IPS-18c (cell line): ENCODE results near the gene CDH11.

ENCODE experiments used
- H3K4me3 ChIP-seq: 2 replicates; pipeline ENCODE4 v1.7.0; 2013; ENCODE audit warnings: low read depth, mild to moderate bottlenecking, low read length, moderate library complexity; ENCODE audit not compliant: insufficient read depth
- H3K9me3 ChIP-seq: one replicate; pipeline ENCODE4 v1.6.1; 2013; ENCODE audit warnings: mild to moderate bottlenecking, low read length, moderate library complexity; ENCODE audit not compliant: control insufficient read depth, insufficient read depth

The CDH11 gene, protein sequence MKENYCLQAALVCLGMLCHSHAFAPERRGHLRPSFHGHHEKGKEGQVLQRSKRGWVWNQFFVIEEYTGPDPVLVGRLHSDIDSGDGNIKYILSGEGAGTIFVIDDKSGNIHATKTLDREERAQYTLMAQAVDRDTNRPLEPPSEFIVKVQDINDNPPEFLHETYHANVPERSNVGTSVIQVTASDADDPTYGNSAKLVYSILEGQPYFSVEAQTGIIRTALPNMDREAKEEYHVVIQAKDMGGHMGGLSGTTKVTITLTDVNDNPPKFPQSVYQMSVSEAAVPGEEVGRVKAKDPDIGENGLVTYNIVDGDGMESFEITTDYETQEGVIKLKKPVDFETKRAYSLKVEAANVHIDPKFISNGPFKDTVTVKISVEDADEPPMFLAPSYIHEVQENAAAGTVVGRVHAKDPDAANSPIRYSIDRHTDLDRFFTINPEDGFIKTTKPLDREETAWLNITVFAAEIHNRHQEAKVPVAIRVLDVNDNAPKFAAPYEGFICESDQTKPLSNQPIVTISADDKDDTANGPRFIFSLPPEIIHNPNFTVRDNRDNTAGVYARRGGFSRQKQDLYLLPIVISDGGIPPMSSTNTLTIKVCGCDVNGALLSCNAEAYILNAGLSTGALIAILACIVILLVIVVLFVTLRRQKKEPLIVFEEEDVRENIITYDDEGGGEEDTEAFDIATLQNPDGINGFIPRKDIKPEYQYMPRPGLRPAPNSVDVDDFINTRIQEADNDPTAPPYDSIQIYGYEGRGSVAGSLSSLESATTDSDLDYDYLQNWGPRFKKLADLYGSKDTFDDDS

DNA sequence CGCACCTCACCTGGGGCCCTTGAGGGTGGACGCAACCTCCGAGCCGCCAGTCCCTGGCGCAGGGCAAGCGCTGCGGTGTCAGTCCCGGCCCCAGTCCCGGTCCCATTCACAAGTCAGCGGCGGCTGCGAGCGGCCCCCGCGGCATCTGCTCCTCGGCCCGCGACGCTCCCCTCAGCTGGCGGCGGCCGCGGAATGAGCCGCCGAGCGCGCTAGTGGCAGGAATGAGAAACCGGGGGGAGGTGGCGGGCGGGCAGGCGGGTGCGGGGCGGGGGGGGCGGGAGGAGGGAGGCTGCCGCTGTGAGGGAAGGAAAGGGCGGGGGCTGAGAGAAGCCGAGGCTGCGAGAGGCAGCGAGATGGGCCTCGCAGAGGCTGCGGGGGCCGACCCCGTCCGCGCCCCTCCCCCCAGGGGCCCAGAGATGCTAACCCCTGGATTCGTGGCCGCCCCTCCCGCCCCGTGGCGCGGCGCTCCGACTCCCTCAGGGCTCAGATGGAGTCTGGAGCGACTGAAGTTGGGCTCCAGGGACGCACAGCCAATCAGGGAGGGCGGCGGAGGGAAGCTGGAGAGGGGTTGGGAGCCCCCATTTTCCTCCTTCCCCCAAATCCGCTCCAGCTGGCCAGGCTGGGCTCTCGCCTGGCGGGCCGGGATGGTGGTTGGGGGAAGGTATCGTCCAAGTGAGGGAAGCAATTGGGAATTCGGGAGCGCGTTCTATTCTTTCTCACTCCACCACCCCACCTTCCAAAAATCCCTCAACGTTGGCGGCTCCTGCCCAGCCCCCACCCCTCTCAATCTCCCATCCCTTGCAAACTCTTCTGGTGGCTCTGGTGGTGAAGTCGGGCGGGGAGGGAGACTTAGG, at the start of gene CDH11:
CDH11 (minus strand) TSS at position 194 of the 854 bp plus-strand sequence. CDS start 117,194 bp downstream, outside the sequence.
- H3K4me3 ChIP-seq: peak within 1 kb of the TSS; percentile 72
- H3K9me3 ChIP-seq: no peaks in the 10 kb centered on the region

GRCh38 chr16:65154321-65154720, 32.5 kb upstream of the CDH11 start:
- Histone ChIP-seq H3K9me3 (no peaks in the 10 kb centered on the region), H3K4me3 (no peak overlapping the region)

DNA sequence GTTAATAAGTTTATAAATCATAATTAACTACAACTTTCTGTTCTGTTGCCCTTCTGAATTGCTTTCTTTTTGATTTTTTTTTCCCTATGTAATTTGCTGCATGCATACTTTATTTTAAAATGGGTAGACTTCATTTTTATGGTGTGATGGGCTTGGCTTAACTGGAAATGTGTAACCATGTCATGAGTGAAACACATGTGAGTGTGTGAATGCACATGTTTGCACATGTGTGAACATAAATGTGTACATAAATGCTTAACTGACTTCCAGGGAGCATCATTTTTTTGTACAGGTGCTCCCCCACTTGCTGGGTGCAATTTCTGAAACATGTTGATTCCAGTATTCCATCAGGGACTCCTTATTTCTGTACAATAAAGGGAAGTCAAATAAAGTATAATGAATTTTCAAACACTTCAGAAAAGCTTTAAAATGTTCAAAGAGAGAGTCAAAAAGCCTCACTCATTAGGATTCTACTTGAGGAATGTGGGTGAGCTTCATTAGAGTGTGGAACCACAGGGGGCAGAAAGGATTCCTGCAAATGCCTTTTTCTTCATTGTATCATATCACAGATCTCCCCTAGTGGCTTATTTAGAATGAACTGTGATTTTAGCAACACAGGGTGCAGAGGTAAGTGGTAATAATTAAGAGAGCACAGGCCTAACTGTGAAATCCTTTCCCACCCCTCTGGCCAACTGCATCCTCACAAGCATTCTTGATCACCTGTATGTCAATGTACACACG, 31.7 kb upstream of the CDH11 start:
- H3K4me3 ChIP-seq: no peak overlapping the region
- no peaks in the 10 kb centered on the region for H3K9me3 ChIP-seq

DNA sequence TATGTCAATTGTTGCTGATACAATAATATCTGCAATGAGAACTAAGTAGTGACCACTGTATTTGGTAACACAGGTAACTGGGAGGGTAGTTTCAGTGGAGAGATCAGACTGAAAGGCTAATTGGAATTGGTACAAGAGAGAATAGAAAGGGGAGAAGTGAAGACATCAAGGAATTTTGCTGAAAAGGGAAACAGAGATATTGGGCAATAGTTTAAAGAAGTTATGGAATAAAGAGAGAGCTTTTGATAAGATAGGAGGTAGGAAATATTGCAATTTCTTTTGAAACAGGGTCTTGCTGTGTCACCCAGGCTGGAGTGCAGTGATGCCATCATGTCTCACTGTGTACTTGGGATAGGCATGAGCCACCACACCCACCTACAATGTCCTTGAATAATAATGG, 26.9 kb upstream of the CDH11 start:
- H3K4me3 ChIP-seq: no peak overlapping the region
- H3K9me3 ChIP-seq: no peaks in the 10 kb centered on the region

DNA sequence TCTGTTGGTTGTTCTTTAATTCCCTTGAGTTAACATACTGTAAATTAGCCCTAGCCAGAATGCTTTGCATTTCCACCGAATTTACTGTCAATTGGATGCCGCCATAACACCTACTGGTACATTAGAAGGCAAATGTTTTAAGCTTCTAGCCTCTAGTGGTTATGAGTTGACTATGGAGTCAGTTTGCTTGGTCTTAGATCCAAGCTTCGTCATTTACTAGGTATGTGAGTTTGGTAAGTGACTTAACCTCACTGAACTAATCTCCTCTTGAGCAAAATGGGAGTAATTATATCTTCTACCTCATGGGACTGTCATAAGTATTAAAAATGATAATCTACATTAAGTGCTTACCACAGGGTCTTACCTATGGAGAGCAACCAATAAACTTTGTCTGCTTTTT, 20.4 kb upstream of the CDH11 start:
- Histone ChIP-seq H3K9me3 (no peaks in the 10 kb centered on the region), H3K4me3 (no peak overlapping the region)

DNA sequence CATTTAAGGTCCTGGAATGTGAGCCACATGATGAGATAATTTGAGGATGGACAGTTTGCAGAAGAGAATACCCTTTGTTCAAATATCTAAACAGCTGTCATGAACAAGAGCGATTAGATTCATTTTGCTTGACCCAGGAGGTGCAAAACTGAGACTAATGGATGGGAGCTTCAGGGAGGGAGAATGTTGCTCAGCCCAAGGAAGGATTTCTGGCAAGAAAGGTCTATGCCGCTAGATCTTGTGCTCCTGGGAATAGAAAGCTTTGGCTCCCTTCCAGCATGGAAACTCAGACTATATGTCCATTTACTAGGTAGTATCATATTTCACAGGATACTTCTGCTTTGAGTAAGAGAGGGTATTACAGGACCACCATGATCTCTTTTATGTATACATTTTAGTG, 14.8 kb upstream of the CDH11 start:
- Histone ChIP-seq H3K4me3 (no peak overlapping the region), H3K9me3 (no peaks in the 10 kb centered on the region)

- no peaks in the 10 kb centered on the region for H3K9me3 ChIP-seq
- H3K4me3 ChIP-seq: no peak overlapping the region
Measured at GRCh38 chr16:65126845-65127624, 5.2 kb upstream of the CDH11 start.

- no peak overlapping the region; the same call in 1 of the 2 replicates for H3K4me3 ChIP-seq
- H3K9me3 ChIP-seq: no peaks in the 10 kb centered on the region
Measured at GRCh38 chr16:65125871-65126270, 4.0 kb upstream of the CDH11 start.

DNA sequence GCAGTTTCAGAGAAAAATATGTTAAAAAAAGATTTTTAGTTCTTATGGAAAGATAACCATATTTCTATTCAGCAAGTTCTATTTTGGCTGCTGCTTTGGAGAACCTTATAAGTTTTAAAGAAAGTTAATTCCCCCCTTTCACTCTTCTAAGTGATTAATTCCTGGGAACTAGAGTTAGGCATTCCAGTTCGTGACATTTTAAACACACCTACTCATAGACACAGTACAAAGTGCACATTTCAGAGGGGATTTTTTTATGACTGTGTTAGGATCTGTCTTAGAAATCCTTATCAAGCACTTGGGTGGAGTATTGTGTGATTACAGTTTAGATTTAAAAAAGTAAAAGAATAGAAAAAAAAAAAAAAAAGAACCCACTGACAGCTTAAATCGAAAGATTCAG, 3.5 kb upstream of the CDH11 start:
- Histone ChIP-seq H3K9me3 (no peaks in the 10 kb centered on the region), H3K4me3 (no peak overlapping the region)

DNA sequence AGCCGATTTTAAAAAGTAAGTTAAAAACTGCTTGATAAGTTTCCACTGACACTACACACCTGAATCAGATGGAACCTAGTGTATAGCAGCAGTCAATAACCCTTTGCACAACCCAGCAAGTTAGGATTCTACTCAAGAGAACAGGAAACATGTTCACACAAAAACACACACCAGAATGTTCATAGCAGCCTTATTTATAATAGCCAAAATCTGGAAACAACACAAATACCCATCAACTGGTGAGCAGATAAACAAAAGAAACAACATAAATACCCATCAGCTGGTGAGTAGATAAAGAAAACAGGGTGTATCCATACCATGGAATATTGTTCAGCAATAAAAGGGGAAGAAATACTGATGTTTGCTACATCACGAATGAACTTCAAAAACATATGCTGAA, 2.7 kb upstream of the CDH11 start:
- no peaks in the 10 kb centered on the region for H3K9me3 ChIP-seq
- no peak overlapping the region for H3K4me3 ChIP-seq

GRCh38 chr16:65124212-65124548, 2.3 kb upstream of the CDH11 start:
- Histone ChIP-seq H3K4me3 (no peak overlapping the region; the same call in 1 of the 2 replicates), H3K9me3 (no peaks in the 10 kb centered on the region)

DNA sequence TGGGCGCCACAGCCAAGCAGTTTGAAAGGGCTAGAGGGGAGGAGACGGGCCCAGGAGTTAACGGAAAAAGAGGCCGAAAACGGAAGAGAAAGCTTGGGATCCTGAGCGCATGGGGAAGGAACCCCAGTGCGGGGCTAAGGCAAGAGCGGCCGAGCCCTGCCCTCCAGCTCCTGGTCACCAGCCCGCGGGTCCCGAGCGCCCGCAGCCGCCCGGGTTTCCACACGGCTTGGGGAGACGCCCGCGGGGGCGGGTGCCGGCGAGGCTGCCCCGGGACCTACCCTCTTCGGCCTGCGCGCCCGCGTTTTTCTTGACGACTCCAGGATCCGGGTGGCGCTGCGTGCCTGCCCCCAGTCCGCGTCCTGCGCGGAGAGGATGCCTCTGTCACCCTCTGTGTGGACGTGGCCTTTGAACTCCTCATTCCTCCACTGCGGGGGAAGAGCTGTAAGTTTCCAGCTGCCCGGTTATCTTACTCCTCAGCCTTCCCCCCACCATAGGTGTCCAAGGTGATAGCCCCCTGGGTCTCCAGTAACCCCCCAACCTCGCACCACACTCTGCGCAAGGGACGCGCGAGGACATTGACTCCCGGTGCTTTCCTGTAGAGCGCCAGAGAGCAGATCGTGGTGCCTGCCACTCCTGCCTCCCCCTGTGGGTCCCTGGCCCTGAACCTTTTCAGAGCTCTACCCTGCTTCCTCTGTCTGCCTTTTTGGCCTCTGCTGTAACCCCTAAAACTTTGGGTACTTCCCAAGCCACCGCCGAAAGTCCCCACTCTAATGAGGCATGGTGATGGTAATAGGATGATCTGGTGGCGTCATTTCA, 1.7 kb upstream of the CDH11 start:
- H3K9me3 ChIP-seq: no peaks in the 10 kb centered on the region
- H3K4me3 ChIP-seq: peak overlapping the region; percentile 72

DNA sequence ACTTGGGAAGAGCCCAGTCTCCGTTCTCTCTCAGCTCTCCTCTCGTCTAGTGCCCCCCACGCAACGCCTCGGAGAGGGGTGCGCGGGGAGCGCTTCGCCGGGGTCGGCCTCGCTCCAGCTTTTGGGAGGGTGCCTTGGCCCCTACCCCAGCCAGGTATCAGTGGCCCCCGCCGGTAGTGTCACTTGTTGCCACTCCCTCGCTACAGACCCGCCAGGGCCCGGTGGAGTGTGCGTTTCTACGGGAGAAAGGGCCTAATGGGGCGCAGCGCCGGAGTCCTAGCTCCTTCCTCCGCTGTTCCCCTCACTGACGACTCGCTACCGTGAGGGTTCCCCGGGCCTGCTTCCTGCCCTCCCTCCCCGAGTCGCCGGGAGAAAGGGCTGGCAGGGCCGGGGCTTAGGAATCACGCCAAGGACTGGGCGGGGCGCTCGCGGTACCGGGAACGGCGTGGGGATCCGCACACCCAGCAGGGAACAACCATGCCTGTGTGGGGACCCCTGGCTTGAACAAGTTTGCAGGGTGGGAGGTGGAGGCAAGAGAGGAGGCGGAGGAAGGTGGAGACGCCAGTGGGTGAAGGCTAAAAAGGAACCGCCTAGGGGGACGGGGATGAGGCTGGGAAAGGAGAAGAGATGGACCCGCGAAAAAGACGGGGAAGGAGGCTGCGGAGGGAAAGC, 997 bp upstream of the CDH11 start:
- Histone ChIP-seq H3K4me3 (peak overlapping the region; percentile 72), H3K9me3 (no peaks in the 10 kb centered on the region)

GRCh38 chr16:65120831-65121721, 787 bp downstream of the CDH11 start:
- no peaks in the 10 kb centered on the region for H3K9me3 ChIP-seq
- peak overlapping the region; percentile 72 for H3K4me3 ChIP-seq
